ENCODE measurements around the gene PREX1.
A peak's percentile ranks its signal among the peaks of the same experiment; 100 is the strongest.

PREX1 gene

GRCh38 chr20:48731536-48731935 lies 96.3 kb downstream of the PREX1 start:
- DNase-seq: peak; percentile 93

- no peak for DNase-seq
Observed at GRCh38 chr20:48730977-48731376, 96.8 kb downstream of the PREX1 start.

GRCh38 chr20:48729538-48729937 lies 98.3 kb downstream of the PREX1 start:
- no peak for DNase-seq

- DNase-seq: peak; percentile 53
Observed at GRCh38 chr20:48728042-48728825, 99.6 kb downstream of the PREX1 start.

GRCh38 chr20:48727226-48727625 lies 100.6 kb downstream of the PREX1 start:
- no peak for DNase-seq

GRCh38 chr20:48725555-48725991 lies 102.2 kb downstream of the PREX1 start:
- DNase-seq: no peak

- no peak for DNase-seq
Observed at GRCh38 chr20:48724891-48725554, 102.8 kb downstream of the PREX1 start.

- no peak for DNase-seq
Observed at GRCh38 chr20:48724382-48724781, 103.4 kb downstream of the PREX1 start.

- no peak for DNase-seq
Observed at GRCh38 chr20:48723308-48724264, 104.2 kb downstream of the PREX1 start.

- DNase-seq: no peak
Observed at GRCh38 chr20:48722737-48723191, 105.0 kb downstream of the PREX1 start.

GRCh38 chr20:48722002-48722731 lies 105.6 kb downstream of the PREX1 start:
- no peak for DNase-seq

GRCh38 chr20:48721324-48722001 lies 106.3 kb downstream of the PREX1 start:
- DNase-seq: no peak

- no peak for DNase-seq
Observed at GRCh38 chr20:48720256-48720985, 107.4 kb downstream of the PREX1 start.

GRCh38 chr20:48719598-48720255 lies 108.1 kb downstream of the PREX1 start:
- no peak for DNase-seq

- no peak for DNase-seq
Observed at GRCh38 chr20:48718786-48719578, 108.8 kb downstream of the PREX1 start.

GRCh38 chr20:48717680-48718223 lies 110.0 kb downstream of the PREX1 start:
- DNase-seq: no peak

GRCh38 chr20:48717095-48717672 lies 110.6 kb downstream of the PREX1 start:
- DNase-seq: no peak

GRCh38 chr20:48716541-48716940 lies 111.3 kb downstream of the PREX1 start:
- no peak for DNase-seq

GRCh38 chr20:48716086-48716485 lies 111.7 kb downstream of the PREX1 start:
- no peak for DNase-seq
